PC-9 (cell line): Measurements from ENCODE around the gene FAM124B. TPM values are rescaled to one million over a fixed set of nuclear protein-coding genes. Genes with fewer than 3 reads are reported as not detected.

Experiments used
- BruUV-seq: library from RNA; stranded (reverse); fragments of 400-500 nt; replicated peaks from 2 replicates; lab custom pipeline; 2021; lab: Mats Ljungman, UMichigan
- CTCF ChIA-PET: fragments of 300-600 bp; sonication (Branson Sonifier 250); formaldehyde crosslinking; loops from one replicate; lab custom pipeline; 2022; ENCODE audit warnings: antibody characterized with exemption; lab: Charles Lee
- POLR2A ChIA-PET: fragments of 300-600 bp; sonication (Branson Sonifier 250); formaldehyde crosslinking; loops from one replicate; lab custom pipeline; 2022; ENCODE audit warnings: antibody characterized with exemption; ENCODE audit not compliant: unreplicated experiment; lab: Charles Lee
- DNase-seq, 2 experiments: peaks; one replicate each; pipeline versions ENCODE4 v3.0.0 to v3.0.0-alpha.2; 2015 to 2022; ENCODE audit warnings: mixed read lengths in 1 of 2
- H2AFZ ChIP-seq: fragments of 200-600 bp; sonication (generic); 2 replicates; pipeline ENCODE4 v1.8.1; 2017; ENCODE audit warnings: antibody characterized with exemption
- H3F3A ChIP-seq: fragments of 200-600 bp; sonication (generic); 2 replicates; pipeline ENCODE4 v1.8.1; 2017; ENCODE audit warnings: antibody characterized with exemption, mild to moderate bottlenecking, low read depth; ENCODE audit not compliant: insufficient read depth
- H3K27ac ChIP-seq: fragments of 200-600 bp; sonication (generic); 2 replicates; pipeline ENCODE4 v1.6.1; 2016; ENCODE audit warnings: mixed run types
- H3K27me3 ChIP-seq: fragments of 200-600 bp; sonication (generic); 2 replicates; pipeline ENCODE4 v1.6.1; 2016; ENCODE audit warnings: low read depth, mixed run types; ENCODE audit not compliant: insufficient read depth
- H3K36me3 ChIP-seq: fragments of 200-600 bp; sonication (generic); 2 replicates; pipeline ENCODE4 v1.6.1; 2016; ENCODE audit warnings: low read depth, mixed run types
- H3K4me1 ChIP-seq: fragments of 200-600 bp; sonication (generic); replicated peaks from 2 replicates; pipeline ENCODE4 v1.6.1; 2016; ENCODE audit warnings: mixed run types; ENCODE audit not compliant: insufficient read depth
- H3K4me2 ChIP-seq: fragments of 200-600 bp; sonication (generic); 2 replicates; pipeline ENCODE4 v1.6.1; 2017; ENCODE audit warnings: mixed run types
- H3K4me3 ChIP-seq: fragments of 200-600 bp; sonication (generic); 2 replicates; pipeline ENCODE4 v1.6.1; 2016; ENCODE audit warnings: mixed run types
- H3K79me2 ChIP-seq: fragments of 200-600 bp; sonication (generic); 2 replicates; pipeline ENCODE4 v1.6.1; 2017; ENCODE audit warnings: low read depth, mixed run types
- H3K9me2 ChIP-seq: fragments of 200-600 bp; sonication (generic); 2 replicates; pipeline ENCODE4 v1.8.1; 2017; ENCODE audit warnings: mild to moderate bottlenecking; ENCODE audit not compliant: insufficient read depth
- H3K9me3 ChIP-seq: fragments of 200-600 bp; sonication (generic); 2 replicates; pipeline ENCODE4 v1.8.1; 2016; ENCODE audit warnings: low read depth; ENCODE audit not compliant: insufficient read depth
- H4K20me1 ChIP-seq: fragments of 200-600 bp; sonication (generic); 2 replicates; pipeline ENCODE4 v1.8.1; 2017; ENCODE audit not compliant: insufficient read depth
- CTCF ChIP-seq: fragments of 200-600 bp; sonication (generic); conservative IDR thresholded peaks from 2 replicates; pipeline ENCODE4 v1.6.1; 2017; ENCODE audit warnings: mixed run types, antibody characterized with exemption, mild to moderate bottlenecking, moderate library complexity
- EZH2 ChIP-seq: fragments of 200-600 bp; sonication (generic); IDR thresholded peaks from 2 replicates; pipeline ENCODE4 v1.8.0; 2017; ENCODE audit warnings: antibody characterized with exemption, low read depth
- intact Hi-C: fragments of 100-400 bp; cut with micrococcal nuclease; formaldehyde crosslinking; loops from one replicate; pipeline ENCODE4 v1.10.0; 2022; ENCODE audit not compliant: unreplicated experiment
- total RNA-seq: library from RNA; stranded (reverse); gene quantifications from 2 replicates; pipeline ENCODE4 v1.2.3, GENCODE V29; 2021

Gene FAM124B
- total RNA-seq, 1 experiment from 2014 or later = 0.17 TPM

- Histone ChIP-seq H3K9me3 (peaks cover 4% of the 10 kb centered on the region; the same call in 1 of the 2 replicates), H3K27me3 (no peaks in the 10 kb centered on the region), H3F3A (peaks cover 11% of the 10 kb centered on the region), H3K27ac (no peak overlapping the region), H3K4me3 (no peak overlapping the region), H3K9me2 (no peaks in the 10 kb centered on the region), H3K79me2 (no peaks in the 10 kb centered on the region), H2AFZ (no peak overlapping the region), H3K4me1 (peaks cover 16% of the 10 kb centered on the region), H3K4me2 (no peak overlapping the region), H4K20me1 (no peaks in the 10 kb centered on the region), H3K36me3 (no peaks in the 10 kb centered on the region)
- DNase-seq = no peak
- intact Hi-C loops = no loop called here
- ChIA-PET CTCF (no interaction called here), POLR2A (interaction anchor here (0.6 kb wide), 1 partner anchor 419 kb away, joined by 3 read pairs; no protein-coding TSS in a partner anchor)
- no TSS peak for BruUV-seq
- no peak for TF ChIP-seq EZH2
Measured at GRCh38 chr2:224363281-224363680, 38.6 kb downstream of the FAM124B start.

GRCh38 chr2:224362094-224362493 lies 39.8 kb downstream of the FAM124B start:
- H3K9me2 ChIP-seq = no peaks in the 10 kb centered on the region
- no peaks in the 10 kb centered on the region for H3K27me3 ChIP-seq
- no TSS peak for BruUV-seq
- H3K9me3 ChIP-seq = peaks cover 4% of the 10 kb centered on the region; the same call in 1 of the 2 replicates
- CTCF ChIA-PET = interaction anchor here (0.6 kb wide), 1 partner anchor 9 kb away, joined by 3 read pairs; no protein-coding TSS in a partner anchor
- peaks cover 16% of the 10 kb centered on the region for H3K4me1 ChIP-seq
- no peaks in the 10 kb centered on the region for H4K20me1 ChIP-seq
- no peak overlapping the region for H2AFZ ChIP-seq
- peaks cover 11% of the 10 kb centered on the region for H3F3A ChIP-seq
- no peak for DNase-seq
- POLR2A ChIA-PET = no interaction called here
- H3K27ac ChIP-seq = no peak overlapping the region
- intact Hi-C loops = no loop called here
- H3K36me3 ChIP-seq = no peaks in the 10 kb centered on the region
- H3K4me3 ChIP-seq = no peak overlapping the region
- H3K79me2 ChIP-seq = no peaks in the 10 kb centered on the region
- H3K4me2 ChIP-seq = no peak overlapping the region
- TF ChIP-seq EZH2 (no peak), CTCF (no peak)

- peaks cover 4% of the 10 kb centered on the region; the same call in 1 of the 2 replicates for H3K9me3 ChIP-seq
- no peak overlapping the region for H2AFZ ChIP-seq
- no peaks in the 10 kb centered on the region for H3K36me3 ChIP-seq
- no peaks in the 10 kb centered on the region for H3K9me2 ChIP-seq
- intact Hi-C loops = loop anchor here (1.0 kb wide), 1 partner anchor 417 kb away; no protein-coding TSS in a partner anchor
- no peaks in the 10 kb centered on the region for H4K20me1 ChIP-seq
- no peak overlapping the region for H3K4me3 ChIP-seq
- CTCF ChIA-PET = interaction anchor here (0.7 to 1.7 kb wide), 2 partner anchors 367 to 415 kb away, joined by 3 to 5 read pairs; no protein-coding TSS in a partner anchor
- peak in 1 of 2 experiments; percentile 82 for DNase-seq
- BruUV-seq = no TSS peak
- H3K4me1 ChIP-seq = peaks cover 16% of the 10 kb centered on the region
- H3F3A ChIP-seq = peaks cover 11% of the 10 kb centered on the region
- no peak for TF ChIP-seq EZH2
- TF ChIP-seq CTCF = no peak
- H3K27me3 ChIP-seq = no peaks in the 10 kb centered on the region
- peak overlapping the region; percentile 4 for H3K27ac ChIP-seq
- POLR2A ChIA-PET = interaction anchor here (0.6 to 0.8 kb wide), 3 partner anchors 82 to 1314 kb away, joined by 3 to 5 read pairs (median 4); no protein-coding TSS in a partner anchor
- H3K79me2 ChIP-seq = no peaks in the 10 kb centered on the region
- no peak overlapping the region for H3K4me2 ChIP-seq
Measured at GRCh38 chr2:224360801-224361251, 41.1 kb downstream of the FAM124B start.
